GM12878 (cell line): ENCODE data around the gene WBP1L. TPM values are rescaled to one million over a fixed set of nuclear protein-coding genes. Genes with fewer than 3 reads are reported as not detected.

Experiments
- CUX1 ChIP-seq: IDR thresholded peaks from 2 replicates; pipeline ENCODE4 v1.6.1; 2012; ENCODE audit warnings: improper control_type of control experiment, low read depth, low read length; ENCODE audit not compliant: insufficient replicate concordance
- PBX3 ChIP-seq: IDR thresholded peaks from 2 replicates; pipeline ENCODE4 v1.6.1; 2011; ENCODE audit warnings: mild to moderate bottlenecking, low read depth, low read length, moderate library complexity; ENCODE audit not compliant: insufficient replicate concordance
- polyA plus RNA-seq, 11 experiments: library from polyadenylated mRNA; depleted of rRNA in 4 of 11; unstranded in 6 of 11; stranded (reverse) in 5 of 11; fragments of >200 nt; fragmentation: Nextera tagmentation in 4 of 11; fragmentation: Illumina TruSeq in 1 of 11; extraction: Ambion mirVana in 4 of 11; extraction: Trizol in 1 of 11; gene quantifications; 1 replicate in 1 of 11; 2 replicates in 10 of 11; pipeline versions ENCODE4 v1.2.1 to v1.2.3, GENCODE V29; 2011 to 2016; ENCODE audit warnings: inconsistent platforms in 2 of 11, missing spikeins in 2 of 11, low read depth in 1 of 11
- total RNA-seq, 4 experiments: library from RNA; depleted of rRNA in 3 of 4; stranded (reverse); fragments of >200 nt in 3 of 4; fragmentation: Illumina TruSeq in 1 of 4; extraction: Trizol in 1 of 4; gene quantifications; 2 replicates each; pipeline versions ENCODE4 v1.2.1 to v1.2.3, GENCODE V29; 2013 to 2021

WBP1L gene
- total and polyA plus RNA-seq, 10 of the 15 experiments (the other 5 are each of a cell fraction or from before 2014, with no cell fraction given) = 3.7 to 18.8 (median 12.3) TPM

- TF ChIP-seq CUX1 (no peak), PBX3 (no peak)
These were observed 38.3 kb downstream of the WBP1L start (continued) for GRCh38 chr10:102781921-102782557.
